Activated CD4-positive, alpha-beta T cell treated with anti-CD3 and anti-CD28 coated beads for 24 hours (primary cell): ENCODE measurements around the gene EYA4.

Source experiments
- DNase-seq, 2 donors: peaks; one replicate each; pipeline ENCODE4 v3.0.0-alpha.2; 2020; ENCODE audit warnings: low read depth in 2 of 2

Gene EYA4, protein sequence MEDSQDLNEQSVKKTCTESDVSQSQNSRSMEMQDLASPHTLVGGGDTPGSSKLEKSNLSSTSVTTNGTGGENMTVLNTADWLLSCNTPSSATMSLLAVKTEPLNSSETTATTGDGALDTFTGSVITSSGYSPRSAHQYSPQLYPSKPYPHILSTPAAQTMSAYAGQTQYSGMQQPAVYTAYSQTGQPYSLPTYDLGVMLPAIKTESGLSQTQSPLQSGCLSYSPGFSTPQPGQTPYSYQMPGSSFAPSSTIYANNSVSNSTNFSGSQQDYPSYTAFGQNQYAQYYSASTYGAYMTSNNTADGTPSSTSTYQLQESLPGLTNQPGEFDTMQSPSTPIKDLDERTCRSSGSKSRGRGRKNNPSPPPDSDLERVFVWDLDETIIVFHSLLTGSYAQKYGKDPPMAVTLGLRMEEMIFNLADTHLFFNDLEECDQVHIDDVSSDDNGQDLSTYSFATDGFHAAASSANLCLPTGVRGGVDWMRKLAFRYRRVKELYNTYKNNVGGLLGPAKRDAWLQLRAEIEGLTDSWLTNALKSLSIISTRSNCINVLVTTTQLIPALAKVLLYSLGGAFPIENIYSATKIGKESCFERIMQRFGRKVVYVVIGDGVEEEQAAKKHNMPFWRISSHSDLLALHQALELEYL

DNA sequence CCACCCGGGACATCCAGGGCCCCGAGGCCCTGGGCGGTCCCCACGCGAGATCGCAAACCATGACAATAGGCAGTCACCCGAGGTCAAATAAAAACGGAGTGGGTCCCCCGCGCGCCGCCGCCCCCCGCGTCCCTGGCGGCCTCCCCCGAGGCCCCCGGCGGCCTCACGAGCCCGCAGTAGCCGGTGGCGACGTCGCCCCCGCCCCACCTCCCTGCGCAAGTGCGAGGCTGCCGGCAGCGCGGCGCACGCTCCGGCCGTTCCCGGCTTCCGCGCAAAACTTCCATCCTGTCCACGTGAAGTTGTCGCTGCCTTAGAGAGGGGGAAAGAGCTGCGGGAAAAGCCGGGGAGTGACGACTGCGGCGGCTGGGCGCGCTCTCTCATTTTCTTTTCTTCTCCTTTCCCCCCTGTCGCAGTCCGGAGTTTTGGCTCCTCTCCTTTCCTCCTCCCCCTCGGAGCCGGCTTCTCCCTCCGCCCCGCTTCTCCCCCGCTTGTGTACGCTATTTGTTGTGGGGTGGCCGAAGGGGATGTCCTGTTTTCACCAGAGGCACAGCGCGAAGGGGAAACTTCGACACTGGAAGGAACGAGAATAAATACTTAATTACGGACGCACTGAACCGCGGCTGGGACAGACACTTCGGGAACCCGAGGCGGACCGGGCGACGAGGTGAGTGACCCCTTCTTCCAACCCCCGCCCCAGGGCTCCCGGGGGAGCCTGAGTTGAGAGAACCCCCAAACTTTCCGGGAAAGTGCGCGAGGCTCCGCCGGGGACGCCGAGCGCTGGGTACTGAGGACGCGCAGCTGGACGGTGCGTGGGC, at the start of gene EYA4:
Gene EYA4 (plus strand): TSS at position 272 of the 815 bp plus-strand sequence. CDS start 33,424 bp downstream, outside the sequence.
- no peak for DNase-seq

DNA sequence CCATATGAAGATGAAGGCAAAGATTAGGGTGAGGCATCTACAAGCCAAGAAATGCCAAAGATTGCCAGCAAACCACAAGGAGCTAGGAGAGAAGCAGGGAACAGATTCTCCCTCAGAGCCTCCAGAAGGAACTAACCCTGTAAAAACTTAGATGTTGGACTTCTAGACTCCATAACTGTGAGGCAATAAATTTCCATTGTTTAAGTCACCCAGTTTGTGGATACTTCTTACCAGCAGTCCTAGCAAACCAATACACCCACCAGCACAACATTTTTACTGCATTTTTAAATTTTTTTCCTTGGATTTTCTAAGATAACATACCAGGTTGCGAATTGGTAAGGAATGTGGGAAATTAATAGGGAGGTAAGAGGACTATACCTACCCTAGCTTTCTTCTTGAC, 47.8 kb upstream of the EYA4 start:
- DNase-seq = no peak

DNA sequence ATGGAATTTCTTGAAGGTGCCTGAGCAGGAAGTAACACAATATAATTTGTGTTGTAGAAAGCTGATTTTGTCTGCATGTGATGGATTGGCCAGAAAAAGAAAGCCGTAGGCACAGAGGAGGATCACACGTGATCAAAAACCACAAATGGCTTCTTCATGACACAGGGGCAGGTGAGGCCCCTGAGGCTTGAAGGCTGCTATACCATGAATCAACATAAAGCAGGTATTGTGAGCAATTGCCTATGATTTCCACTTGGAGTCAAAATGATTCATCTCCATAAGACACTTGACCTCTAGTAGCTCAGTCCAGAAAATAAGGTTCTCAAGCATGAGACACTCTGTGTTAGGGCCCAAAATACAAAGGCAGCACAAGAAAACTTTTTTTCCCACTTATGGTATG, 42.4 kb upstream of the EYA4 start:
- no peak for DNase-seq

- DNase-seq = no peak
Measured at GRCh38 chr6:133201231-133201630, 39.9 kb upstream of the EYA4 start.

DNA sequence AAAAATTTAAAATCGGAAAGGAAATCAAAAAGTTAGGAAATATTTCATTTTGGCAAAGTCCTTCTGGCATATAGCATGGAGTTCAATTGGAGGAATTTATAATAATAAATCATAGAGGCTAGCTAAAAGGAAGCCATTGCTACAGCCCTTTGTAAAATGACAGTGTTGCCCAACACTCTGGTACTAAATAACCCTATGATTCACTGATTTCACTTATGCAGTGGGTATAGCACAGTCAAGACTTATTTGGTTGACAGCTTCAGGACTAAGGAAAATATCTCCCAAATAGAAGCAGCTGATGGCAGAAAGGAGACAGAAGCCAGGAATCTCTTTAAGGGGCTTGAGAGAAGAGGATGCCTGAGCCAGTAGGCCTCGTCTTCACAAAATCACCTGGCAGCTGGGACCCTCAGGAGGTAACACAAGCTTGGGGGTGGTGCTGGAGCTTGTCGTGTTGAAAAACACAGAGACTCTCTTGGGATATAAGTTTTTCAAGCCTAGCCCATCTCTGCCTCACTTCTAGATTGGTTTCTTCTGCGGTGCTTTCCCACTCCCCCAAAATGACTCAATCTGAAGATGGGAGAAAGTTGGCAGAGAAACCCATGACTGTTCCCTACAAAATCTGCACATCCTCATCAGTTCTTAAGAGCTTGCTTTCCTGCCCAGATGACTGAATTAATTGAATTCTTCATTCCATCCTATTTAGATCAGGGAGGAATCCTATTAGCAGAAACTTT, 38.4 kb upstream of the EYA4 start:
- DNase-seq = no peak

DNA sequence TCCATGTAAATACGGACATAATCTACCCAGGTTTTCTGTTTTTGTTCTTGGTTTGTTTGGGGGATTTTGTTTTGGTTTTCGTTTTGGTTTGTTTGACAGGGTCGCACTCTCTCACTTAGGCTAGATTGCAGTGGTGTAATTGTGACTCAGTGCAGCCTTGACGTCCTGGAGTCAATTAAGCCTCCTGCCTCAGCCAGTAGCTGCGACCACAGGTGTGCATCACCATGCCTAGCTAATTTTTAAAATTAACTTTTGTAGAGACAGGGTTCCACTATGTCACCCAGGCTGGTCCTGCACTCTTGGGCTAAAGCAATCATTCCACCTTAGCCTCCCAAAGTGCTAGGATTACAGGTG, 37.8 kb upstream of the EYA4 start:
- DNase-seq = no peak

DNA sequence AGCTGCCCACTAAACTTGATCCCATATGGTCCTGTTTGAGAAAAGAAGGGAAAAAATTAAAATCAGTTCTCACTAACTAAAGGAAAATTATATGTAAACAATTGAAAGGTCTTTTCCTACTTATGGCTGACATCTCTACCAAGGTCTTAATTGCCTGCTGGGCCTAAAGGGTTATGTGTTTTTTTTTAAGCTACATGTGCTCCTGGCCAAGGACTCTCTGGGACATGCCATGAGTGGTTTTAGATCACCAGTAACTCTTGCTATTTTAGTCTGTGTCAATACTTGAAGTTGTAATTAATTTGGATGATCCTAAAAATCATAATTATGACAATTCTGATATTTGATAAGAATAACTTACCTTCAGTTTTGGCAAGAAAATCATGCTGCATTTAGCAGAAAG, 35.9 kb upstream of the EYA4 start:
- DNase-seq = no peak

DNA sequence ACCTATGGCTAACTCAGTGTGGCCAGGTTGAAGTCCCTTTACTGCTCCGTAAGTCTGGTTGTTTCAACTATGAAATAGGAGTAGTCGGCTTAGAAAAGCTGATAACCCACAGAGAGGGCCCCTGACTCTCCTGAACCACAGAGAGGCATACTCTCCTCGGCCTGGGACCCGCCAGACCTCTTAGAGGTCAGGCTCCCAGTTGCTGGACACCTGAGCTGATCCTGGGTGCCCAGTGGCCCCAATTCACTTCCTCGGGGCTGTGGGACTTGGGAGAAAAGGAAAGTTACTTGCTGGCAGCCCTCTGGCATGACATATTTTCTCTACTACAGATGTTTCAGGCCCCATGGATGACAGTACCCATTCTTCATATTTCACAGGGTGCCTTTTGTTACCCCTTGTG, 34.2 kb upstream of the EYA4 start:
- no peak for DNase-seq

GRCh38 chr6:133207754-133208153, 33.4 kb upstream of the EYA4 start:
- DNase-seq = no peak

DNA sequence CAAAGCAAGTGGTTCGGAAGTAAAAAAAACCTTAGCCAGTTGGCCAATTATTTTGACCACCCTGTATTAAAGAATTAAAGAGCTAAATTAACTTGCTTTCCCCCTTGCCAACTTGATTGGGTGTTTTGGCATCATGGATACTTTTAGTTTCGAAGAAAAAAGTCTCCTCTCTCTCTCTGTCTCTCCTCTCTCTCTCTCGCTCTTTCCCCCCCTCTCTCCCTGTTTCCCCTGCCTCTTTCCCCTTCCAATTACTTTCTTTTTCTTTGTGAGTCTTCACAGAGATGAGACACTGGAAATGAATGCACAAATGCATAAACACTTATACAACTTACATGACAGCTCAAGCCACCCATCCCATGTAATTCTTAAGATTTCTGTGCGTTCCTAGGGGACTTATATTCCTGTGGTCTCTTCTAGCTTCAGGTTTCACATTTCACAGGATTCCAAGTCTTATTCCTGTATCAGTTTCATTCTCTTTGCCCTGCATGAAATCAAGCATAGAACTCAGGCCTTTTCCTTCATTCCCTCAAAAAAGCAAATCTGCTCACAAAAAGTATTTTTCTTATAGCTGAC, 32.9 kb upstream of the EYA4 start:
- DNase-seq = no peak

GRCh38 chr6:133214267-133214666, 26.9 kb upstream of the EYA4 start:
- DNase-seq = no peak

DNA sequence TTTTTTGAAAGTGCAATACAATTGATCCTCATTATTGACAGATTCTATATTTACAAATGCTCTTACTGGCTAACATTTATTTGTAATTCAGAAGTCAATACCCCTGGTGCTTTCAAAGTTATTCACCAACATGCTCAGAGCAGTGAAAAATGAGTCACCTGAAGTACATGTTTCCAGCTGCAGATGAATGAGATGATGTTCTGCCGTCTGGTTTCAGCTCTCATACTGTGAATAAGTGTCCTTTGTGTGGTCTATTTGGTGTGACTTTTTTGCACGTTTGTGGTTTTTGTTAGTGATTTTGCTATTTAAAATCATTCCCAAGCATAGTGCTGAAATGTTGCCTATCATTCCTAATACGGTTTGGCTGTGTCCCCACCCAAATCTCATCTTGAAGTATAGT, 22.3 kb upstream of the EYA4 start:
- no peak for DNase-seq

- no peak for DNase-seq
Measured at GRCh38 chr6:133223452-133224029, 17.6 kb upstream of the EYA4 start.

- no peak for DNase-seq
Measured at GRCh38 chr6:133225560-133225959, 15.6 kb upstream of the EYA4 start.

DNA sequence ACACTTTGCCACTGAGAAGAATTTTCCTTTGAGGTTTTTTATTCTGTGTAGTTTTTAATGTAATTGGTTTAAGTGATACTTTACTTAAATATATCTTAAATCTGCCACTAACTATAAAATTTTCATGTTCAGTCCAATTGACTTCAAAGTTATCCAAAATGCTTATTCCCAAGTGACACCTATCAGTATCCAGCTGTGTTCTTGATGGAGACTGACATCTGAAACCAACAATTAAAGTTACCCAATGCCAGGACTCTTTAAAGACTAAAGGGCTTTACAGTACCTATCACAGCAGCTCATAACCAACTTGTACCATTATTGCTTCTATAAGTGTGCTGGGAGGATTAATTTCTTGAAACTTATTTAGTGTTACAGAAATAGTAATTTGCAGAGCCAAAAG, 13.8 kb upstream of the EYA4 start:
- DNase-seq = no peak

DNA sequence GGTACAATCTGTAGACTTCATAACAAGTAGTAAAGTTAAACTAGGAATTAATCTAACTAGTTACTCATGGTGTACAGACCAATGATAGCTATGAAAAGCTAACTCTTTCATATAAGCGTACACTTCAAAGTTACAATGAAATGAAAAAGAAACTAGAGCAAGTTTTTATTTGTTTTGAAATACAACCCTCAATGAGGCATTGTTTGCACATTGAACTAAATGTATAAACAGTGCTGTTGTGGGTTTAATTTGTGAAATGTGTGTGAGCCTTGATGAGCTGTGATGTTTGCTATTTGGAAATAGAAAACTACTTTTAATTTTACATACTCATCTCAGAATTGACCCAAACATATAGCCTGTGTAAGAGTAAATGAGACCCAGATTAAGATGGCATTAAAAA, 11.1 kb upstream of the EYA4 start:
- DNase-seq = no peak

DNA sequence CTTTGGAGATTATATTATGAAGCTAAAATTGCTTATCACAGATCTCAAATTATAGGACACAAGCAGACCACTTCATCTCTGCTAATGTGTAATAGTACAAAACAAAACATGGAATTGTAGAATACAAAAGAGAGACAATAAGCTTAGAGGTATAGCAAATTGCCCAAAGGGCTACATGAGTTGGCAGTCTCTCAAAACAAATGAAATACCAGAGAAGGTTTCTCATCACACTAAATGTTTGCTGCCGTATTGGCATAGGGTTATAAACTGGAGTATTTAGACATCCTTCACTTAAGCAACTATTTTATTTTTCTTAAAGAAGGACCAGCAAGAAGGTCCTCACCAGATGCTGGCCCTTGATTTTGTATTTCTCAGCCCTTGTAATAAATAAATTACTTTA, 5.9 kb upstream of the EYA4 start:
- no peak for DNase-seq

GRCh38 chr6:133236932-133237331, 4.2 kb upstream of the EYA4 start:
- no peak for DNase-seq

GRCh38 chr6:133240511-133241085, 559 bp upstream of the EYA4 start:
- DNase-seq = no peak

GRCh38 chr6:133241901-133242636, 912 bp downstream of the EYA4 start:
- DNase-seq = no peak
